Fibroblast of skin of abdomen (primary cell): ENCODE measurements around the gene C16orf95.

ENCODE experiments used
- DNase-seq: peaks from one replicate; pipeline ENCODE4 v3.0.0-alpha.2; 2013

Gene C16orf95

DNA sequence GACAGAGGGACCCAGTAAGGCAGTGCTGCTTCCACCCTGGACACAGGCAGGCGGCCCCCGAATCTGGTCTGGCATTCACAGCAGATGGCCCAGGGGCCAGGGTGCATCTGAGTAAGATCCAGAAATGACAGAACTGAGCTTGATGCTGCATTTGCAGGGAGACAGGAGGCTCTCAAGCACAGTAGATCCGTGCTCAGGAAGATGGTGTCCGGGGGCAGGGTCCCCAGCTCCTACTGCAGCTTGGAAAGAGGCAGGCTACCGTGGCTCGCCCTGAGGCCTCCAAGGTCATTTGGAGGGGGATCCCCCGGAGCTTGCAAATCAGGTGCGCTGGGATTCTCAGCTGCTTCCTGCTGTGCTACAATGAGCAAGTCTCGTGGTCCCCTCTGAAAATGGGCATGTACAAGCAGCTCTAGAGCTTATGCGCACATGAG is 2.2 kb downstream of the C16orf95 start:
- no peak for DNase-seq

- DNase-seq: no peak
Observed at GRCh38 chr16:87312008-87312407, 5.2 kb downstream of the C16orf95 start.

GRCh38 chr16:87311387-87311786 is 5.8 kb downstream of the C16orf95 start:
- DNase-seq: no peak

DNA sequence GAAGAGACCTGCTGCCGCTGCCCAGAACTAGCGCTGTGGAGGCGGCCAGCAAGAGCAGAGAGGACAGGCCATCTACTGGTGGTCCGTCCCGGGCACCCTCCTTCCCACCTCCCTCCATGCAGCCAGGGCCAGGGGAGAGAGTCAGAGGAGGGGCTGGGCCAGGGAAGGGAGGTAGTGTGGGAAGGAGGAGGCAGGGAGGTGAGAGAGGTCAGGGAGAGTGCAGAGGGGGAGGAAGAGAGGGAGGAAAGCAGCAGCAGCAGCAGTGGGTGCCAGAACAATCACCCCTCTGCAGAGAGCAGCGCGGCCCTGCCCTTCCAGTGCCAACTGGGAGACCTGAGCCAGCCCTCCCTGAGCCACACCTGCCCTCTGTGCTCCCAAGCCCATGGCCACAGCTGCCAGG is 6.6 kb downstream of the C16orf95 start:
- no peak for DNase-seq

- DNase-seq: no peak
Observed at GRCh38 chr16:87309620-87310525, 7.3 kb downstream of the C16orf95 start.

- DNase-seq: no peak
Observed at GRCh38 chr16:87308826-87309225, 8.4 kb downstream of the C16orf95 start.

GRCh38 chr16:87306516-87306915 is 10.7 kb downstream of the C16orf95 start:
- peak; percentile 25 for DNase-seq

GRCh38 chr16:87305505-87306391 is 11.4 kb downstream of the C16orf95 start:
- DNase-seq: peak; percentile 83

DNA sequence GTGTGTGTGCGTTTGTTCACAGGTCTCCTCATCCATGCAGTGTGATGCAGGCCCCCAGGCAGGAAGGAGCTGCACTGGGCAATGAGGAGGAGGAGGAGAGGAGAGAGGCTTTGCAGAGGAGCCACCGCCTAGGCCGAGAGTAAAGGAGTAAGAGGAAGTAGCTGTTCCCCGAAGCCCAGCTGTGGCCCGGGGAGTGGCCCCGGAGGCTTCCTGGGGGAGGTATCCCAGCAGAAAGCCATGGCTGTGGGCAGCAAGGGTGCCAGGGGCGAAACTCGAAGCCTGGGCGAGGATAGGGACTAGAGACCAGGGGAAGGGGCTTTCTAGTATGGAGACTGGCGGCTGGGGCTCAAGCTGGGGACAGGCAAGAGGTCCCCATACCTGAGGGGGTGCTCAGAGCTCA is 12.2 kb downstream of the C16orf95 start:
- DNase-seq: no peak

GRCh38 chr16:87303962-87304521 is 13.2 kb downstream of the C16orf95 start:
- DNase-seq: no peak

- no peak for DNase-seq
Observed at GRCh38 chr16:87303431-87303930, 13.7 kb downstream of the C16orf95 start.

- no peak for DNase-seq
Observed at GRCh38 chr16:87298857-87299465, 18.2 kb downstream of the C16orf95 start.

DNA sequence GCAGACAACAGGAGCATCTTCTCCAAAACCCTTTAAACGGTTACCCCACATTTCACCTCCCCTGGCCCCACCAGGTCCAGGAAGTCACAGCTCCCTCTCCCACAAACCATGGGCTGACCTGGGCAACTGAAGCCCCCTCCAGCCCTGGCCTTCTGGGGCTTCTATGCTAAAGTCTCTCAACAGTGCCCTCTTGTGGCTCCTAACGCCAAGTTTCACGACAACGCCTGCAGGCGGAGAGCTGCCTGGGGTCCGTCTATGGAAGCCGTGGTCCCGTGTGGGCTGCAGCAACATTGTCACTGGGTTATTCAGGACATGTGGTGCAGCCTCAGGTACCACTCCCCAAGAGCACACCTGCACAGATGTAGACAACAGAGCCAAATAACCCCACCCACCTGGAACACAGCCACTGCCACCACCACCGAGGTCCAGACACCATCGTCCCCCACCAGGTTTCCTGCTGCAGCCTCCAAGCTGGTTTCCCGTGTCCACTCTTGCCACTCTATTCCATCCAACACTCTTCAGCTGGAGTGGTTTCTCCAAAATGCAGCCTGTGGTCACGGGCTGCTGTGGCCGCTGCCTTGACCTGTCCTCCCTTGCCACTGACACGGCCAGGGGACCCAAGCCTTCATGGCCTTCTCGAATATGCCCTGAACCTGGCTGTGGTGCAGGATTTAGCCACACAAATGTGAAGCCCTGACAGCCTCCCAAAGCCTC is 19.1 kb downstream of the C16orf95 start:
- DNase-seq: no peak

DNA sequence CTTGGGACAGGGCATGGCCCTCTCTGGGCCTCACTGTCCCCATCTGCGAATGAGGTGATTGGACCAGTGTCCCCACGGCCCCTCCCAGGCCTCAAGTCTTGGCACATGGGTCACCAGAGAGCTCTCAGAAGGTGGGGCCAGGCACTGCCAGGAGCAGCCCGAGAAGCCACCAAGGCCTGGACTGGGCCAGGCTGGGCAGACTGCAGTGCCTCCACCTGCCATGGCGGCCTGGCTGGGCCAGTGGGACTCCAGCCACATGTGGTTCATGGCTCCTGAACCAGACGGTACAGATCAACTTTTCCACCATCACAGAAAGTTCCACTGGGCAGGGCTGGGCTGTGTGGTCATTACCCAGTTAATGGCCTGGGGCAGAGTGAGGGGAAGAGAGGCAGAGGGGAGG is 19.8 kb downstream of the C16orf95 start:
- DNase-seq: no peak

DNA sequence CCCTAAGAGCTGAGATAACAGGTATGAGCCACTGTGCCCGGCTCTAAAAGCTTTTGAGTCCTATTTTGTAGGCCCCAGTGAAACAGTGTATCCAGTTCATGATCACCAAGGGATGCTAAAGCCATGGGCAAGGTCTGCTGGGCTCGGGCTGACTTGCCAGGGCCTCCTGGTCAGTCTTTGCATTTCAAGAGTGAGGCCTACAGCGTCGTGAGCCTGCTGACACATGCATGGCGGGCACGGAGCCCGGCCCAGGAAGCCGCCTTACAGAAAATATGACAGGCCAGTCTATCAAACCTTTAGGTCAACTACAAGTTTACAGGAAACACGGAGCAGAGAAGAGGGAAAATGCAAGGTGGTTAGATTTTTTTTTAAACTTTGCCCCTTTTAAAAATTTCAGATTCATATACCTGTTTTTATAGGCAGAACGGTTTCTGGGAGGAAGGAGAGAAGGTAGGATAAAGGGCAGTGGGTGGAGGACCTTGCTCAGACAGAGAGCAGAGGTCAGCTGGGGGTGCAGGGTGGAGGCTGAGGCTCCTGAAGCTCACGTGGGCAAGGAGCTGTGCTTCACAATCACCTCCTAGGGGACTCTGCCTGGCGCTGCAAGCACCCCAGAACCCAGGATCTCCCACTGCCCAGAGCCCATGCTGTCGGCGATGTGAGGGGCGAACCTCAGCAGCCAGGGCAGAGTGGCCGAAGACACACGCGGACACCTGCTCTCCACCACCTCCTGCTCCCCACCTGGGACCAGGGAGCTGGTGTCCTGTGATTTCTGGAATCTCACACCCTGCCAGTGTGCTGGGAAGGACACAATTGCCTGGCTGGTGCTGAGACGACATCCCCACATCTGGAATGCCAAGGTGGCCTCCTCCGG is 21.3 kb downstream of the C16orf95 start:
- no peak for DNase-seq

- no peak for DNase-seq
Observed at GRCh38 chr16:87295259-87295658, 21.9 kb downstream of the C16orf95 start.

DNA sequence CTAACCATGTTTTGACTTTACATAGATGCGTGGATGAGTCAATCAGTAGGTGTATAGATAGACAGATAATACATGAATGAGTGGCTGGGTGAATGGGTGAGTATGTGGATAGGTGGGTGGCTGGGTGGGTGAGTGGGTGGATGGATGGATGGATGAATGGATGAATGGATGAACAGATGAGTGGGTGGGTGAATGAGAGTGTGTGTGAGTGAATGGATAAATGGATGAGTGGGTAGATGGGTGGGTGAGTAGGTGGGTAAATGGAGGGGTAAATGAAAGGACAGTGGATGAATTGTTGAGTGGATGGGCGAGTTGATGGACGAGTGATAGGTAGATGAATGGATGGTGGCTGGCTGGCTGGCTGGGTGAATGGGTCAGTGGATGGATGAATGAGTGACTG is 23.2 kb downstream of the C16orf95 start:
- no peak for DNase-seq

- no peak for DNase-seq
Observed at GRCh38 chr16:87291944-87292343, 25.2 kb downstream of the C16orf95 start.

- peak; percentile 99 for DNase-seq
Observed at GRCh38 chr16:87288753-87289362, 28.3 kb downstream of the C16orf95 start.
